Measurements from ENCODE around the gene FPR1. TPM values are rescaled to one million over a fixed set of nuclear protein-coding genes. Genes with fewer than 3 reads are reported as not detected.
A peak's percentile ranks its signal among the peaks of the same experiment; 100 is the strongest.

Gene FPR1
- total and polyA plus RNA-seq, 2 of the 13 experiments (the other 11 are each of a cell fraction or from before 2014, with no cell fraction given), result not detected

DNA sequence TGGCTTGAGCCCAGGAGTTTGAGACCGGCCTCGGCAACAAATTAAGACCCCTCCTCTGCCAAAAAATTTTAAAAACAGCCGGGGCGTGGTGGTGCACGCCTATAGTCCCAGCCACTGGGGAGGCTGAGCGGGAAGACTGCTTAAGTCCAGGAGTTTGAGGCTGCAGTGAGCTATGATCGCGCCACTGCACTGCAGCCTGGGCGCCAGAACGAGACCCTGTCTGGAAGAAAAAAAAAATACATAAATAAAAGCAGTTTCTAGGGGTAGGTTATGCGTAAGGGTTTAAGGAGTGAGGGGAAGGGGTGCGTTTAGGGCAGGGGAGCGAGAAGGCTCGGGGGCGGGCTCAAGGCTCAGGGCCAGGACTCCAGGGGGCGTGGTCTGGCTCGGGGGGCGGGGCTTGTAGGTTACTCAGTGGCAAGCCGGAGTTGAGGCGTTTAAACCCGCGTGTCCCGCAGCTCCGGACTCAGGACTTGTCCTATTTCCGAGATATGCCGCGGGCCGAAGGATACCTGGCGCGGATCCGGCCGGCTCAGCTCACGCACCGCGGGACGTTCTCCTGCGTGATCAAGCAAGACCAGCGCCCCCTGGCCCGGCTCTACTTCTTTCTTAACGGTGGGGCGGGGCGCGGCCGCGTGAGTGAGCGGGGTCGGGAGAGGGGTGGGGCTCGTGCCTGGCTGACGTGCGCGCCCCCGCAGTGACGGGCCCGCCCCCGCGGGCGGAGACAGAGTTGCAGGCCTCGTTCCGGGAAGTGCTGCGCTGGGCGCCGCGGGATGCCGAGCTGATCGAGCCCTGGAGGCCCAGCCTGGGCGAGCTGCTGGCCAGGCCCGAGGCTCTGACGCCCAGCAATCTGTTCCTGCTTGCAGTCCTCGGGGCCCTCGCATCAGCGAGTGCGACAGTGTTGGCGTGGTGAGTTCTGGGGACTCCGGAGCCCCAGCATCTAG is 47.8 kb downstream of the FPR1 start (continued):
- TF ChIP-seq SMAD1 (CRISPR knock-in tag; IDR thresholded peaks at IDR 0.05; ENCODE audit: borderline replicate concordance, low read depth) (peak; percentile 39; the same call in 1 of the 2 replicates), MTA3 (CRISPR knock-in tag; IDR thresholded peaks at IDR 0.05) (no peak), CTCF (CRISPR knock-in tag; IDR thresholded peaks at IDR 0.05) (peak; percentile 66), GMEB1 (CRISPR knock-in tag; IDR thresholded peaks at IDR 0.05; ENCODE audit: borderline replicate concordance) (peak; percentile 89), ZNF670 (CRISPR knock-in tag; IDR thresholded peaks at IDR 0.05; ENCODE audit: borderline replicate concordance) (no peak), ZBTB38 (CRISPR knock-in tag; IDR thresholded peaks at IDR 0.05) (no peak), NR0B2 (CRISPR knock-in tag; IDR thresholded peaks at IDR 0.05) (no peak), PHF8 (CRISPR knock-in tag; IDR thresholded peaks at IDR 0.05) (peak; percentile 79), SP4 (CRISPR knock-in tag; IDR thresholded peaks at IDR 0.05) (peak; percentile 65), KAT7 (CRISPR knock-in tag; IDR thresholded peaks at IDR 0.05; ENCODE audit: borderline replicate concordance) (no peak), U2AF1 (optimal IDR thresholded peaks at IDR 0.05; ENCODE audit: low read depth, low read length) (no peak), MED8 (CRISPR knock-in tag; IDR thresholded peaks at IDR 0.05; ENCODE audit: insufficient replicate concordance) (no peak), THAP7 (CRISPR knock-in tag; IDR thresholded peaks at IDR 0.05) (no peak), ELF1 (CRISPR knock-in tag; IDR thresholded peaks at IDR 0.05) (peak; percentile 58), KLF15 (CRISPR knock-in tag; IDR thresholded peaks at IDR 0.05; ENCODE audit: borderline replicate concordance) (no peak), ZBTB44 (CRISPR knock-in tag; IDR thresholded peaks at IDR 0.05) (no peak), NFRKB (IDR thresholded peaks at IDR 0.05) (no peak), ZNF292 (CRISPR knock-in tag; IDR thresholded peaks at IDR 0.05; ENCODE audit: borderline replicate concordance, low read depth) (no peak)
